GM18858 (cell line): ENCODE measurements around the gene AFG1L.
"Not testable (repeated sequence)": the region's sequence is repeated elsewhere in the genome, so short reads cannot be mapped to it uniquely, and the experiment has no call there.

Source experiments
- ATAC-seq: cut with Tn5 transposase; IDR thresholded peaks from one replicate; pipeline ENCODE4 v1.9.1; 2021; ENCODE audit not compliant: unreplicated experiment

Gene AFG1L

DNA sequence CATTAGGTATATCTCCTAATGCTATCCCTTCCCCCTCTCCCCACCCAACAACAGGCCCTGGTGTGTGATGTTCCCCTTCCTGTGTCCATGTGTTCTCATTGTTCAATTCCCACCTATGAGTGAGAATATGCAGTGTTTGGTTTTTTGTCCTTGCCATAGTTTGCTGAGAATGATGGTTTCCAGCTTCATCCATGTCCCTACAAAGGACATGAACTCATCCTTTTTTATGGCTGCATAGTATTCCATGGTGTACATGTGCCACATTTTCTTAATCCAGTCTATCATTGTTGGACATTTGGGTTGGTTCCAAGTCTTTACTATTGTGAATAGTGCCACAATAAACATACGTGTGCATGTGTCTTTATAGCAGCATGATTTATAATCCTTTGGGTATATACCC lies 154.9 kb downstream of the AFG1L start:
- not testable (repeated sequence) for ATAC-seq

GRCh38 chr6:108451816-108452215 lies 157.0 kb downstream of the AFG1L start:
- ATAC-seq: no peak

GRCh38 chr6:108452711-108453195 lies 157.9 kb downstream of the AFG1L start:
- no peak for ATAC-seq

DNA sequence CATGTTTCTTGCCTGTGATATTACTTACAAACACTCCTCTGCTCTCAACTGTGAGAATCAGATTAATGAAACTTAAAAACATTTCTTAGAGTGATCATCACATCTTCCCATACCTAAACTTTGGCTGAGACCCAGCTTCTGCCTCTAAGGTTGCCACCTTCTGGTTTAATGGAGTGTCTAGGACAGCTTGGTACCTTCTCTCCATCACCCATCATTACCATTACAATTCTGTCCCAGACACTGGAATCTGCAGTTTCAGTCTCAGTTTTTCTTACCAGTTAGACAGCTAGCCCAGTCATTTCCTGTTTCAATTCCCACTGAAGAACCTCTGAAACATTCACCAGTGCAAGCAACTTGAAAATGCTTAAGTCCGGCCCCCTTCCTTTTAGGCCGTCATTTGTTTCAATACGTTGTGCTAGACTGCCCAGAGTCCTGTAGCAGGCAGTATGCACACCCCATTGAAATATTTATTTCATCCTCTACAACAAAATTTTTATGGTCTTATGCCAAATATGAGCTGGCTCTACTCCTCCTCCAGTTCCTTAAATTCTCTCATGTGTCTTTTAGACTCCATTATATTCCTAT lies 158.8 kb downstream of the AFG1L start:
- ATAC-seq: no peak

DNA sequence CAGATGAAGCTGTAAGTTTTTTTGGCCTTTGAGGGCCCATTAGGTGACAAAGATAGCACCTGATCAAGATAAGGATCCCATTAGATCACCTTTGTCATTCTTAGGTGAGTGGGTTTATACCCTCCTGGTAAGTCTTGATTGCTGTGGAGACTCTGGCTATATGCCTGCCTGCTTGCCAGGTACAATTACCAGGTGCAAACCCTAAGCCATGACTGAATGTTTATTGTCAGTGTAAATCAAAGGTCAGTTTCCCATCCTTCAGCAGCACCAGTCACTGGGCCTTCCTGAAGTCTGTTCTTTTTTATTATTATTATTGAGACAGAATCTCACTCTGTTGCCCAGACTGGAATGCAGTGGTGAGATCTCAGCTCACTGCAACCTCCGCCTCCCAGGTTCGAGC lies 159.5 kb downstream of the AFG1L start:
- no peak for ATAC-seq

GRCh38 chr6:108455688-108456087 lies 160.8 kb downstream of the AFG1L start:
- ATAC-seq: no peak

GRCh38 chr6:108463784-108464183 lies 168.9 kb downstream of the AFG1L start:
- no peak for ATAC-seq

GRCh38 chr6:108464418-108465097 lies 169.7 kb downstream of the AFG1L start:
- ATAC-seq: no peak

GRCh38 chr6:108465098-108465495 lies 170.2 kb downstream of the AFG1L start:
- ATAC-seq: no peak

DNA sequence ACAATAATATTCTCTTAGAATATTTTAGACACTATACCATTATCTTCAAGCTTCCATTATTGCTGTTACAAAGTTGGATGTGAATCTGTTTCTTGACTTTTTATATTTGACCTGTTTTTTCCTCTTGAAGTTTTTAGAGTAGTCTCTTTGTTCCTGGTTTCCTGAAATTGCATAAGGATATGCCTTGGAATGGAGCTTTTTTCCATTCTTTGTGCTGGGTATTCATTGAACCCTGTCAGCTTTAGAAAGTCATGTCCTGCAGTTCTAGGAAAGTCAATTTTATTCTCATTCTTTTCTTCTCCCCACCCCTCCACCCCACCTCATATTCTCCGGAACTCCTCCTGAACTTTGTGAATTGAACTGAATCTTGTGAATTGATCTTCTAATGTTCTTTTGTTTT lies 173.5 kb downstream of the AFG1L start:
- ATAC-seq: no peak

DNA sequence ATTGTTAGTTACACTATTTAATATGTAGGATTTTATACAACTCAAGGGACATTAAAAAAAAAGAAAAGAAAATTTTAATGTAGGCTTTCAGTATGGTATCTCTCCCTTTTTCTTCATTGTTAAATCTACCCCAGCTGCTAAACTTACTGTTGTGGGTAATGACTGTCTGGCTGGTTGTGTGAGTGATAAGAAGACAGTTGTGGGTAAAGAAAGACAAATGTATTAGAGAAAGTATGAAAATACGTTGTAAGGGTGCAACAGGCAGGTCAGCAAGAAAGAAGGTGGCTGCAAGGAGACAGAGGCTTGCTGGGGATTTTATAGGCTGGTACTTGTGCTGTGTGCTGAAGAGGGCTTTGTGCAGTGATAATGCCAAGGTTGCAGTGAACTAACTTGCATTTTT lies 174.5 kb downstream of the AFG1L start:
- ATAC-seq: no peak

DNA sequence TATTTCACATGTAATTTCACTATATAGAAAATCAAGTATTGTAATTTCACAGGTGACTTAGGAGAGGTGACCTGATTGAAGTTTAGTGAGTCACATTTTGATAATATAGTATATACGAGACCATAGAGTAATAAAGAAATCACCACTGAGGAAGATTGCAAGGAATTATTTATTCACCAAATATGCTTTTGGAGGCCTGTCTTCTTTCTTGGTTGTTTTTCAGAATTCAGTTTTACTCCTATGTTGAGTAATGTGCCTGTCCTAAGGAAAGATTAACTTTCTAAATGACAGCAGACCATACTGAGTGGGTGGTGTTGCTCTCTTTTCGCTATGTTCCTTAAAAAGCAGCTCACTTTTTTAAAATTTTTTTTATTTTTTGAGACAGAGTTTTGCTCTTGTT lies 178.3 kb downstream of the AFG1L start:
- ATAC-seq: no peak

GRCh38 chr6:108476376-108476775 lies 181.5 kb downstream of the AFG1L start:
- no peak for ATAC-seq

DNA sequence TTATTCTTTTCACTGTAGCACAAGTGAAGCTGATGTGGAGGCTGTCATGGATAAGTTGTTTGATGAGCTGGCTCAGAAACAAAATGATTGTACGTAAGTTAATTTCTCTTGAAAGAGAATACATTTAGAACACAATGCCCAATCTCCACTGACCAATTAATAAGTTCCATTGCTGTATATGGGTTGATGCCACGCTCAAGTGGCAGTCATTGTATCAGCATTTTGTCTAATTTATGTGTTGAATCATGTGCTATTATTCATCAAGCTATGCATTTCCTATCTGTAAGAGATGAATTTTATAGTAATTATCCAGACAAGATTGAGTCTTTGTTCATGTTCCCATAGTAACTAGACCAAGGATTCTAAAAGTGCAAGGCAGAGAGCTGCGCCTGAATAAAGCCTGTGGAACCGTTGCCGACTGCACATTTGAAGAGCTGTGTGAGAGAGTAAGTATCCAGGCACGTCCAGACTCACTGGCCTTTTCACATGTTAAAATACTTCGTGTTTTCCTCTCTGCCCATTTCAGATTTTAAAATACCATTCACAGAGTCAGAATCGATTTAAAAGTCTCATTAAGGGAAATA lies 182.1 kb downstream of the AFG1L start:
- no peak for ATAC-seq

- ATAC-seq: no peak
These were observed 187.7 kb downstream of the AFG1L start for GRCh38 chr6:108482559-108482958.

- ATAC-seq: no peak
These were observed 189.2 kb downstream of the AFG1L start for GRCh38 chr6:108484016-108484415.

- ATAC-seq: no peak
These were observed 194.8 kb downstream of the AFG1L start for GRCh38 chr6:108489699-108490098.

- ATAC-seq: no peak
These were observed 197.4 kb downstream of the AFG1L start for GRCh38 chr6:108492131-108492766.

GRCh38 chr6:108494434-108494833 lies 199.6 kb downstream of the AFG1L start:
- no peak for ATAC-seq

DNA sequence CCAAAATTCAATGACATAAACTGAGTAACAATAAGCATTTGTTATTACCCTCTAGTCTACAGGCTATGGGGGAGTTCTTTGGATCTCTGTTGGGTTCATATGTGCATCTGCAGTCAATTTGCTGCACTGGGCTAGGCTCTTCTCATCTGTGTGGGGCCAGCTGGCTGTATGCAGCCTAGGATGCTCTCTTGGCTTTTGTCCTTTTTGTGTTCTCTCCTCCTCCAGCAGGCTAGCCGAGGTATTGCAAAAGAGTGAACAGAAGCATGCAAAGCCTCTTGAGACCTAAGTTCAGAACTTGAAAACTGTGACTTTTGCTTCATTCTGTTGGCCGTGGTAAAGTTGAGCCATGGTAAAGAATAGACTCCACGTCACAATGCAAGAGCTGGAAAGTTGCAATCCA lies 203.0 kb downstream of the AFG1L start:
- ATAC-seq: no peak

DNA sequence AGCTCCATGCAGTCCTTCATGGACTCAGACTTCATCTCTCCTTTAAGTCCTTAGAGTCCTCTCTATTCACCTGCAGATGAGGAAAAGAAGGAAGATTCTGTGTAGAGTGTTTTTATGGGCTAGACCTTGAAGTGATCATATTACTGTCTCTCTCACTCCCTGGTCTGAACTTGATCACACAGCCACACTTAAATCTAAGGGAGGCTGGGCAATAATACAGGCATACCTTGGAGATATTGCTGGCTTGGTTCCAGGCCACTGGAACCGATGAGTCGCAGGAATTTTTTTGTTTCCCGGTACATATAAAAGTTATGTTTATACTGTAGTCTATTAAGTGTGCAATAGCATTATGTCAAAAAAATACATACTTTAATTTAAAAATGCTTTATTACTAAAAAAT lies 206.7 kb downstream of the AFG1L start:
- no peak for ATAC-seq

GRCh38 chr6:108502832-108503231 lies 208.0 kb downstream of the AFG1L start:
- no peak for ATAC-seq
